ENCODE measurements around the gene CSKMT.

Gene CSKMT

GRCh38 chr11:62712861-62713260 lies 47.7 kb downstream of the CSKMT start:
- Histone ChIP-seq H3K9me3 (ENCODE audit: insufficient read depth, low read length, severe bottlenecking) (no peaks in the 10 kb centered on the region), H2AFZ (ENCODE audit: low read depth, low read length) (no peak overlapping the region), H3K27me3 (ENCODE audit: insufficient read depth, low read length, poor library complexity) (no peaks in the 10 kb centered on the region), H3K4me1 (ENCODE audit: insufficient read depth, low read length) (peaks cover 32% of the 10 kb centered on the region), H3K9ac (ENCODE audit: low read depth, low read length) (no peak overlapping the region), H3K4me3 (ENCODE audit: low read depth in 1 of 2, low read length in 2 of 2) (no peak overlapping the region), H3K79me2 (ENCODE audit: insufficient read depth, low read length) (peaks cover 49% of the 10 kb centered on the region), H4K20me1 (ENCODE audit: insufficient read depth, low read length) (no peaks in the 10 kb centered on the region), H3K27ac (ENCODE audit: low read length) (no peak overlapping the region), H3K36me3 (ENCODE audit: insufficient read depth, low read length) (peaks cover 75% of the 10 kb centered on the region), H3K4me2 (ENCODE audit: insufficient read depth, low read length) (no peak overlapping the region)
- TF ChIP-seq EZH2 (IDR thresholded peaks at IDR 0.05; ENCODE audit: borderline replicate concordance, low read depth, low read length, severe bottlenecking), result no peak
- TF ChIP-seq, protein P1, sequence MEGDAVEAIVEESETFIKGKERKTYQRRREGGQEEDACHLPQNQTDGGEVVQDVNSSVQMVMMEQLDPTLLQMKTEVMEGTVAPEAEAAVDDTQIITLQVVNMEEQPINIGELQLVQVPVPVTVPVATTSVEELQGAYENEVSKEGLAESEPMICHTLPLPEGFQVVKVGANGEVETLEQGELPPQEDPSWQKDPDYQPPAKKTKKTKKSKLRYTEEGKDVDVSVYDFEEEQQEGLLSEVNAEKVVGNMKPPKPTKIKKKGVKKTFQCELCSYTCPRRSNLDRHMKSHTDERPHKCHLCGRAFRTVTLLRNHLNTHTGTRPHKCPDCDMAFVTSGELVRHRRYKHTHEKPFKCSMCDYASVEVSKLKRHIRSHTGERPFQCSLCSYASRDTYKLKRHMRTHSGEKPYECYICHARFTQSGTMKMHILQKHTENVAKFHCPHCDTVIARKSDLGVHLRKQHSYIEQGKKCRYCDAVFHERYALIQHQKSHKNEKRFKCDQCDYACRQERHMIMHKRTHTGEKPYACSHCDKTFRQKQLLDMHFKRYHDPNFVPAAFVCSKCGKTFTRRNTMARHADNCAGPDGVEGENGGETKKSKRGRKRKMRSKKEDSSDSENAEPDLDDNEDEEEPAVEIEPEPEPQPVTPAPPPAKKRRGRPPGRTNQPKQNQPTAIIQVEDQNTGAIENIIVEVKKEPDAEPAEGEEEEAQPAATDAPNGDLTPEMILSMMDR (IDR thresholded peaks at IDR 0.05; ENCODE audit: borderline replicate concordance, extremely low read depth, low read length, poor library complexity, severe bottlenecking), result no peak
- DNase-seq (no peak), ATAC-seq (ENCODE audit: insufficient read depth, low read depth) (no peak)

DNA sequence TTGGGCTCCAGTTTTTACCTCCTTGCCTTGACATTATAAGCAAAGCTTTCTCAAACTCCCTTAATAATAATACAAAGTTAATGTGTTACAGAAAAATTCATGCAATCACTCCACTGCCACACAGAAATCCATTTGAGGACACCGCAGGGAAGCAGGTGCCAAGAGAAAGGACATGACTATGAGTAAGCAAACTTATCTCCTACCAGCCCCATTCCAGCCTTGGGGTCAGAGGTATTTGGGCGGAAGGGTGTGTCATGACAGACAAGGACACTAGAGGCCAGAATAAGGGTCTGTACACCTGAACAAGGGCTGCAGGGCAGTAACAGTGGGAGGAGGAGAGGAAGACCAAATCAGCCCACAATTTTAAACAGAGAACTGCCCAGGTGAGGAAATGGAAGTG lies 48.2 kb downstream of the CSKMT start:
- DNase-seq, result no peak
- no peaks in the 10 kb centered on the region for H3K9me3 ChIP-seq (ENCODE audit: insufficient read depth, low read length, severe bottlenecking)
- H3K9ac ChIP-seq (ENCODE audit: low read depth, low read length), result no peak overlapping the region
- peaks cover 49% of the 10 kb centered on the region for H3K79me2 ChIP-seq (ENCODE audit: insufficient read depth, low read length)
- no peak for ATAC-seq (ENCODE audit: insufficient read depth, low read depth)
- H4K20me1 ChIP-seq (ENCODE audit: insufficient read depth, low read length), result no peaks in the 10 kb centered on the region
- H2AFZ ChIP-seq (ENCODE audit: low read depth, low read length), result no peak overlapping the region
- peaks cover 29% of the 10 kb centered on the region for H3K4me1 ChIP-seq (ENCODE audit: insufficient read depth, low read length)
- TF ChIP-seq EZH2 (IDR thresholded peaks at IDR 0.05; ENCODE audit: borderline replicate concordance, low read depth, low read length, severe bottlenecking), result no peak
- TF ChIP-seq, protein P1 (IDR thresholded peaks at IDR 0.05; ENCODE audit: borderline replicate concordance, extremely low read depth, low read length, poor library complexity, severe bottlenecking), result peak; percentile 6
- H3K4me2 ChIP-seq (ENCODE audit: insufficient read depth, low read length), result no peak overlapping the region
- no peaks in the 10 kb centered on the region for H3K27me3 ChIP-seq (ENCODE audit: insufficient read depth, low read length, poor library complexity)
- no peak overlapping the region for H3K27ac ChIP-seq (ENCODE audit: low read length)
- no peak overlapping the region for H3K4me3 ChIP-seq (ENCODE audit: low read depth in 1 of 2, low read length in 2 of 2)
- peaks cover 80% of the 10 kb centered on the region for H3K36me3 ChIP-seq (ENCODE audit: insufficient read depth, low read length)

- H3K4me1 ChIP-seq (ENCODE audit: insufficient read depth, low read length), result peaks cover 14% of the 10 kb centered on the region
- H2AFZ ChIP-seq (ENCODE audit: low read depth, low read length), result no peak overlapping the region
- TF ChIP-seq EZH2 (IDR thresholded peaks at IDR 0.05; ENCODE audit: borderline replicate concordance, low read depth, low read length, severe bottlenecking), result no peak
- TF ChIP-seq, protein P1 (IDR thresholded peaks at IDR 0.05; ENCODE audit: borderline replicate concordance, extremely low read depth, low read length, poor library complexity, severe bottlenecking), result peak; percentile 23
- H3K4me2 ChIP-seq (ENCODE audit: insufficient read depth, low read length), result no peak overlapping the region
- no peaks in the 10 kb centered on the region for H4K20me1 ChIP-seq (ENCODE audit: insufficient read depth, low read length)
- H3K27ac ChIP-seq (ENCODE audit: low read length), result no peak overlapping the region
- H3K79me2 ChIP-seq (ENCODE audit: insufficient read depth, low read length), result peaks cover 60% of the 10 kb centered on the region
- DNase-seq (no peak), ATAC-seq (ENCODE audit: insufficient read depth, low read depth) (peak; percentile 38; the same call in 1 of the 3 replicates)
- no peak overlapping the region for H3K4me3 ChIP-seq (ENCODE audit: low read depth in 1 of 2, low read length in 2 of 2)
- H3K9me3 ChIP-seq (ENCODE audit: insufficient read depth, low read length, severe bottlenecking), result no peaks in the 10 kb centered on the region
- peaks cover 93% of the 10 kb centered on the region for H3K36me3 ChIP-seq (ENCODE audit: insufficient read depth, low read length)
- H3K9ac ChIP-seq (ENCODE audit: low read depth, low read length), result no peak overlapping the region
- no peaks in the 10 kb centered on the region for H3K27me3 ChIP-seq (ENCODE audit: insufficient read depth, low read length, poor library complexity)
Observed at GRCh38 chr11:62715150-62716130, 50.3 kb downstream of the CSKMT start.
